GM23338 (cell line): ENCODE measurements around the gene RBM33. TPM values are rescaled to one million over a fixed set of nuclear protein-coding genes. Genes with fewer than 3 reads are reported as not detected.

Experiments used
- ATAC-seq: fragments of 200-7000 bp; cut with Tn5 transposase; 3 replicates; pipeline ENCODE4 v1.9.1; 2020
- DNase-seq: peaks from one replicate; pipeline ENCODE4 v3.0.0-alpha.2; 2015; ENCODE audit warnings: low spot score
- H2AFZ ChIP-seq: fragments of 200-600 bp; sonication (generic); 2 replicates; pipeline ENCODE4 v1.8.0; 2016; ENCODE audit warnings: antibody characterized with exemption, mild to moderate bottlenecking, moderate library complexity
- H3F3A ChIP-seq: fragments of 200-600 bp; sonication (generic); replicated peaks from 2 replicates; pipeline ENCODE4 v1.8.0; 2017; ENCODE audit warnings: antibody characterized with exemption, mixed run types, low read depth
- H3K27ac ChIP-seq: fragments of 200-600 bp; sonication (generic); 2 replicates; pipeline ENCODE4 v1.6.1; 2016; ENCODE audit warnings: low read depth
- H3K27me3 ChIP-seq: fragments of 200-600 bp; sonication (generic); 2 replicates; pipeline ENCODE4 v1.8.0; 2016; ENCODE audit warnings: mild to moderate bottlenecking, mixed run types, moderate library complexity; ENCODE audit not compliant: insufficient read depth
- H3K36me3 ChIP-seq: fragments of 200-600 bp; sonication (generic); 2 replicates; pipeline ENCODE4 v1.8.0; 2016; ENCODE audit warnings: mild to moderate bottlenecking; ENCODE audit not compliant: insufficient read depth
- H3K4me1 ChIP-seq: fragments of 200-600 bp; sonication (generic); 2 replicates; pipeline ENCODE4 v1.8.0; 2016; ENCODE audit warnings: mild to moderate bottlenecking, moderate library complexity; ENCODE audit not compliant: insufficient read depth
- H3K4me2 ChIP-seq: fragments of 200-600 bp; sonication (generic); 2 replicates; pipeline ENCODE4 v1.7.1; 2017; ENCODE audit warnings: mixed run types
- H3K4me3 ChIP-seq: fragments of 200-600 bp; sonication (generic); 2 replicates; pipeline ENCODE4 v1.6.1; 2016; ENCODE audit warnings: mixed run types
- H3K79me2 ChIP-seq: fragments of 200-600 bp; sonication (generic); replicated peaks from 2 replicates; pipeline ENCODE4 v1.8.0; 2017; ENCODE audit warnings: mild to moderate bottlenecking; ENCODE audit not compliant: insufficient read depth
- H3K9me2 ChIP-seq: fragments of 200-600 bp; sonication (generic); 2 replicates; pipeline ENCODE4 v1.8.0; 2017; ENCODE audit not compliant: insufficient read depth
- H4K20me1 ChIP-seq: fragments of 200-600 bp; sonication (generic); replicated peaks from 2 replicates; pipeline ENCODE4 v1.8.0; 2017; ENCODE audit warnings: mild to moderate bottlenecking; ENCODE audit not compliant: insufficient read depth
- H3K27ac Mint-ChIP-seq: 2 replicates; pipeline ENCODE4 v1.8.0; 2020; ENCODE audit warnings: inconsistent platforms, mild to moderate bottlenecking, moderate library complexity, mixed read lengths
- H3K27me3 Mint-ChIP-seq: 3 replicates; pipeline ENCODE4 v1.8.0; 2022; ENCODE audit warnings: low read depth, mild to moderate bottlenecking, moderate library complexity, mixed read lengths, inconsistent platforms; ENCODE audit not compliant: insufficient read depth, poor library complexity
- H3K36me3 Mint-ChIP-seq: 3 replicates; pipeline ENCODE4 v1.8.0; 2021; ENCODE audit warnings: low read depth, mild to moderate bottlenecking, inconsistent platforms, moderate library complexity, mixed read lengths
- H3K4me1 Mint-ChIP-seq: 3 replicates; pipeline ENCODE4 v1.8.0; 2020; ENCODE audit warnings: mild to moderate bottlenecking, inconsistent platforms, mixed read lengths
- H3K4me3 Mint-ChIP-seq: 3 replicates; pipeline ENCODE4 v1.8.0; 2021; ENCODE audit warnings: moderate library complexity, mild to moderate bottlenecking, inconsistent platforms, mixed read lengths
- H3K9me3 Mint-ChIP-seq: 3 replicates; pipeline ENCODE4 v1.8.0; 2020; ENCODE audit warnings: moderate library complexity, mild to moderate bottlenecking, inconsistent platforms, mixed read lengths
- NANOG ChIP-seq: IDR thresholded peaks from 2 replicates; pipeline ENCODE4 v1.6.1; 2016; ENCODE audit warnings: antibody characterized with exemption, borderline replicate concordance
- POLR2AphosphoS5 ChIP-seq: IDR thresholded peaks from 2 replicates; pipeline ENCODE4 v1.6.1; 2016; ENCODE audit warnings: antibody characterized with exemption, low read depth
- REST ChIP-seq: IDR thresholded peaks from one replicate; pipeline ENCODE4 v1.6.1; 2018; ENCODE audit warnings: antibody characterized with exemption; ENCODE audit not compliant: unreplicated experiment
- polyA plus RNA-seq: library from polyadenylated mRNA; unstranded; fragments of >200 nt; fragmentation: Nextera tagmentation; extraction: Ambion mirVana; gene quantifications from 2 replicates; pipeline ENCODE4 v1.2.1, GENCODE V29; 2016
- total RNA-seq: library from RNA; depleted of rRNA; stranded (reverse); fragments of >200 nt; shearing (Covaris generic); gene quantifications from 2 replicates; pipeline ENCODE4 v1.2.3, GENCODE V29; 2014
- TF ChIP-seq, protein P1 (sequence below): IDR thresholded peaks from 2 replicates; pipeline ENCODE4 v1.6.1; 2016; ENCODE audit warnings: antibody characterized with exemption
- TF ChIP-seq, protein P2 (sequence below): fragments of 250-450 bp; sonication (Bioruptor Pico); IDR thresholded peaks from 2 replicates; pipeline ENCODE4 v1.5.0; 2020; ENCODE audit warnings: mild to moderate bottlenecking, moderate library complexity

RBM33 gene
- total and polyA plus RNA-seq, 2 experiments from 2014 or later = 47.7 to 94.7 TPM

DNA sequence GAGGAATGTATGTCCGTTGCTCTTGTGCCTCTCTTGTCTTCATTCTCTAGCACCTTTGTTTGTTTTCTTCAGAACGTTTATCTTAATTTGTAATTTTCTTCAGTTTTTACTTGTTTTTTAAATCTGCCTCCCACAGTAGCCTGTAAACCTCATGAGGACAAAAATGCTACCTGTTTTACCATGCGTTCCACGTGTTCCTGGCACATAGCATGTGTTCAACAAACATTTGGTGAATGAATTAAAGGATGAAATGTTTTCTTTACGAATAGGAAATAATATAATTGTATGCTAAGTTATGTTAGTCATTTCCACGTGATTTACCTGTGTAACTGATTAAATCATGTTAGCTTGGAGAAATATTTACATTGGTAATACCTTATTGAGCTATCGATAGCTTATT lies 2.2 kb downstream of the RBM33 start (continued):
- no peak for TF ChIP-seq REST
- TF ChIP-seq, protein P1, sequence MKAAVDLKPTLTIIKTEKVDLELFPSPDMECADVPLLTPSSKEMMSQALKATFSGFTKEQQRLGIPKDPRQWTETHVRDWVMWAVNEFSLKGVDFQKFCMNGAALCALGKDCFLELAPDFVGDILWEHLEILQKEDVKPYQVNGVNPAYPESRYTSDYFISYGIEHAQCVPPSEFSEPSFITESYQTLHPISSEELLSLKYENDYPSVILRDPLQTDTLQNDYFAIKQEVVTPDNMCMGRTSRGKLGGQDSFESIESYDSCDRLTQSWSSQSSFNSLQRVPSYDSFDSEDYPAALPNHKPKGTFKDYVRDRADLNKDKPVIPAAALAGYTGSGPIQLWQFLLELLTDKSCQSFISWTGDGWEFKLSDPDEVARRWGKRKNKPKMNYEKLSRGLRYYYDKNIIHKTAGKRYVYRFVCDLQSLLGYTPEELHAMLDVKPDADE = no peak

GRCh38 chr7:155647302-155647701 lies 2.8 kb downstream of the RBM33 start:
- Mint-ChIP-seq H3K36me3 (peaks cover 53% of the 10 kb centered on the region), H3K9me3 (peaks cover 24% of the 10 kb centered on the region; the same call in 2 of the 3 replicates), H3K27me3 (peaks cover 8% of the 10 kb centered on the region), H3K4me3 (no peak overlapping the region), H3K27ac (no peak overlapping the region), H3K4me1 (peaks cover 30% of the 10 kb centered on the region)
- ATAC-seq (no peak), DNase-seq (no peak)
- Histone ChIP-seq H3K27me3 (no peaks in the 10 kb centered on the region), H2AFZ (no peak overlapping the region), H3K79me2 (peaks cover 86% of the 10 kb centered on the region), H3K36me3 (peaks cover 8% of the 10 kb centered on the region; the same call in 1 of the 2 replicates), H3K4me1 (peaks cover 9% of the 10 kb centered on the region), H3K9me2 (no peaks in the 10 kb centered on the region), H3K4me3 (no peak overlapping the region), H3K27ac (no peak overlapping the region), H3K4me2 (no peak overlapping the region), H4K20me1 (peaks cover 23% of the 10 kb centered on the region), H3F3A (no peaks in the 10 kb centered on the region)
- TF ChIP-seq REST = no peak
- TF ChIP-seq, protein P2, sequence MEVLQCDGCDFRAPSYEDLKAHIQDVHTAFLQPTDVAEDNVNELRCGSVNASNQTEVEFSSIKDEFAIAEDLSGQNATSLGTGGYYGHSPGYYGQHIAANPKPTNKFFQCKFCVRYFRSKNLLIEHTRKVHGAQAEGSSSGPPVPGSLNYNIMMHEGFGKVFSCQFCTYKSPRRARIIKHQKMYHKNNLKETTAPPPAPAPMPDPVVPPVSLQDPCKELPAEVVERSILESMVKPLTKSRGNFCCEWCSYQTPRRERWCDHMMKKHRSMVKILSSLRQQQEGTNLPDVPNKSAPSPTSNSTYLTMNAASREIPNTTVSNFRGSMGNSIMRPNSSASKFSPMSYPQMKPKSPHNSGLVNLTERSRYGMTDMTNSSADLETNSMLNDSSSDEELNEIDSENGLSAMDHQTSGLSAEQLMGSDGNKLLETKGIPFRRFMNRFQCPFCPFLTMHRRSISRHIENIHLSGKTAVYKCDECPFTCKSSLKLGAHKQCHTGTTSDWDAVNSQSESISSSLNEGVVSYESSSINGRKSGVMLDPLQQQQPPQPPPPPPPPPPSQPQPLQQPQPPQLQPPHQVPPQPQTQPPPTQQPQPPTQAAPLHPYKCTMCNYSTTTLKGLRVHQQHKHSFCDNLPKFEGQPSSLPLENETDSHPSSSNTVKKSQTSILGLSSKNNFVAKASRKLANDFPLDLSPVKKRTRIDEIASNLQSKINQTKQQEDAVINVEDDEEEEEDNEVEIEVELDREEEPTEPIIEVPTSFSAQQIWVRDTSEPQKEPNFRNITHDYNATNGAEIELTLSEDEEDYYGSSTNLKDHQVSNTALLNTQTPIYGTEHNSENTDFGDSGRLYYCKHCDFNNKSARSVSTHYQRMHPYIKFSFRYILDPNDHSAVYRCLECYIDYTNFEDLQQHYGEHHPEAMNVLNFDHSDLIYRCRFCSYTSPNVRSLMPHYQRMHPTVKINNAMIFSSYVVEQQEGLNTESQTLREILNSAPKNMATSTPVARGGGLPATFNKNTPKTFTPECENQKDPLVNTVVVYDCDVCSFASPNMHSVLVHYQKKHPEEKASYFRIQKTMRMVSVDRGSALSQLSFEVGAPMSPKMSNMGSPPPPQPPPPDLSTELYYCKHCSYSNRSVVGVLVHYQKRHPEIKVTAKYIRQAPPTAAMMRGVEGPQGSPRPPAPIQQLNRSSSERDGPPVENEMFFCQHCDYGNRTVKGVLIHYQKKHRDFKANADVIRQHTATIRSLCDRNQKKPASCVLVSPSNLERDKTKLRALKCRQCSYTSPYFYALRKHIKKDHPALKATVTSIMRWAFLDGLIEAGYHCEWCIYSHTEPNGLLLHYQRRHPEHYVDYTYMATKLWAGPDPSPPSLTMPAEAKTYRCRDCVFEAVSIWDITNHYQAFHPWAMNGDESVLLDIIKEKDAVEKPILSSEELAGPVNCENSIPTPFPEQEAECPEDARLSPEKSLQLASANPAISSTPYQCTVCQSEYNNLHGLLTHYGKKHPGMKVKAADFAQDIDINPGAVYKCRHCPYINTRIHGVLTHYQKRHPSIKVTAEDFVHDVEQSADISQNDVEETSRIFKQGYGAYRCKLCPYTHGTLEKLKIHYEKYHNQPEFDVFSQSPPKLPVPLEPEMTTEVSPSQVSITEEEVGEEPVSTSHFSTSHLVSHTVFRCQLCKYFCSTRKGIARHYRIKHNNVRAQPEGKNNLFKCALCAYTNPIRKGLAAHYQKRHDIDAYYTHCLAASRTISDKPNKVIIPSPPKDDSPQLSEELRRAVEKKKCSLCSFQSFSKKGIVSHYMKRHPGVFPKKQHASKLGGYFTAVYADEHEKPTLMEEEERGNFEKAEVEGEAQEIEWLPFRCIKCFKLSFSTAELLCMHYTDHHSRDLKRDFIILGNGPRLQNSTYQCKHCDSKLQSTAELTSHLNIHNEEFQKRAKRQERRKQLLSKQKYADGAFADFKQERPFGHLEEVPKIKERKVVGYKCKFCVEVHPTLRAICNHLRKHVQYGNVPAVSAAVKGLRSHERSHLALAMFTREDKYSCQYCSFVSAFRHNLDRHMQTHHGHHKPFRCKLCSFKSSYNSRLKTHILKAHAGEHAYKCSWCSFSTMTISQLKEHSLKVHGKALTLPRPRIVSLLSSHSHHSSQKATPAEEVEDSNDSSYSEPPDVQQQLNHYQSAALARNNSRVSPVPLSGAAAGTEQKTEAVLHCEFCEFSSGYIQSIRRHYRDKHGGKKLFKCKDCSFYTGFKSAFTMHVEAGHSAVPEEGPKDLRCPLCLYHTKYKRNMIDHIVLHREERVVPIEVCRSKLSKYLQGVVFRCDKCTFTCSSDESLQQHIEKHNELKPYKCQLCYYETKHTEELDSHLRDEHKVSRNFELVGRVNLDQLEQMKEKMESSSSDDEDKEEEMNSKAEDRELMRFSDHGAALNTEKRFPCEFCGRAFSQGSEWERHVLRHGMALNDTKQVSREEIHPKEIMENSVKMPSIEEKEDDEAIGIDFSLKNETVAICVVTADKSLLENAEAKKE (CRISPR knock-in tag) = no peak
- TF ChIP-seq, protein P1 = no peak
- TF ChIP-seq POLR2AphosphoS5 = no peak
- TF ChIP-seq NANOG = no peak
